NCI-H2227 (cell line): Measurements from ENCODE around the gene ELMO3.

Experiments used
- DNase-seq: peaks from one replicate; lab custom pipeline; 2025; ENCODE audit not compliant: unreplicated experiment; lab: John Stamatoyannopoulos, UW

ELMO3 gene

DNA sequence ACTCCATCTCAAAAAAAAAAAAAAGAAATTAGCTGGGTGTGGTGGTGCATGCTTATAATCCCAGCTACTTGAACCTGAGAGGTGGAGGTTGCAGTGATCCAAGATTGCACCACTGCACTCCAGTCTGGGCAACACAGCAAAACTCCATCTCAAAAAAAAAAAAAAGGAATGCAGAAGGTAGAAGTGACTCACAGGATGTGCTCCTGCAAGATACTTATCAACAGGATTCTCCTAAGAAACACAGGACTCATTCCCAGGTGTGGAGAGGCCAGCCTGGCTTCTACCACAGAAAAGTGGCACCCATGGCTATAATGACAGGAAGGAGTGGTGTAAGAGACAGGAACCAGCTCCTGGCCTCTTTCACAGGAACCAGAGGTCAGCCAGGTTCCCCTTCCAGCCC, 13.8 kb downstream of the ELMO3 start:
- DNase-seq = no peak

GRCh38 chr16:67213197-67214019, 14.5 kb downstream of the ELMO3 start:
- DNase-seq = no peak

DNA sequence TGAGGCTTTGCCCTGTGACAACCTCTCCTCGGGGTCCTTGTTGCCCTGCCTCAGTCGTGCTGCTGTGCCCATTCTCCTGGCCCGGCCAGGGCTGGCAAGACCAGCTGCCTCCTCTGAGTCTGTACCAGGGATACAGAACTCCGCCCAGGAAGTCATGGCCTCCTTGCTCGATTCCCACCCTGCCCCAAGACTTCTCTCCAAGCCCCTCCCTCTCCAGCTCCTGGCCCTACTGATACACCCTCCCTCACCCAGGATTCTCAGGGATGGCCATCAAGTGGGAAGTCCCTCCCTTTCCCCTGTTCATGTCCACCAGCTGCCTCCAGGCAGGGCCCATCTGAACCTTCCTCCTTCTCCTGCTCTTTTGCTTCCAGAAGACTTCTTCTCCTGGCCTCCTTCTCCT, 16.8 kb downstream of the ELMO3 start:
- no peak for DNase-seq

- no peak for DNase-seq
These were observed 17.9 kb downstream of the ELMO3 start for GRCh38 chr16:67216612-67217490.

DNA sequence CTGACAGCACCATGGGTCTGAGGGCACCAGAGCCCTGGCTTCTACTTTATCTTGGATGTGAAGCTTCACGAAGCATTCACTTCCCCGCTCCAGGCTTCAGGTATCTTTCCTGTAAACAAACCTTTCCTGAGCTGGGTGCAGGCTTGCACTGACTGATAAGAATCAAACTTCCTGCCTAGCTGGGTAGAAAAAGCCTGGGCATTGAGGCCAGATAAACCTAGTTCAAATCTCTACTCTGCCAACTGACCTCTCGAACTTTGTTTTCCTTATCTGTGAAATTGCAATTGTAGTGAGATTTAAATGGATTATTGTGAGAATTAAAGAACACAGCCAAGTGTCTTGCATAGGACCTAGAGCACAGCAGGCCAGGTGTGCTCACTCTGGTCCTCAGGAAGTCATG, 25.1 kb downstream of the ELMO3 start:
- no peak for DNase-seq

DNA sequence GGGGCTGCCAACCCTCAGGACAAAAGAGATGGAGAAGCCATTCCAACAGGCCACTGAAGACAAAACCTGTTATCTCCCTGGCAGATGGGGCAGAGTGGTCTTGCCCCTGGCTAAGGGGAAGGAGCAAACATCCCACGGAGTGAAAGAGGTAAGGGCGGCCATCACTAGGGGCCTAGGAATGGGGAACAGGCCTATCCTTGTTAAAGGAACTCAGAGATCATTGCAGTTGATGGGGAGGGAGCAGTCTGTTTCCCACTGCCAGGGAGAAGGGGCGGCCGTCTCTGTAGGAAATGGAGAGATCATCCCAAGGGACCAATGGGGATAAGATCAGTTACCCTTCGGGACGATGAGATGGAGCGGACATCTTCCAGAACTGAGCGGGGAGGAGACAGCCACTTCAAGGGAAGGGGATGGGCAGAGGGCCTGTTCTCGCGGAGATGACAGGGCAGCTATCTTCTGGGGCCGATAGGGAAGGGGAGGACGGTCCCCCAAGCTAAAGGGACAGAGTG, 27.4 kb downstream of the ELMO3 start:
- no peak for DNase-seq

DNA sequence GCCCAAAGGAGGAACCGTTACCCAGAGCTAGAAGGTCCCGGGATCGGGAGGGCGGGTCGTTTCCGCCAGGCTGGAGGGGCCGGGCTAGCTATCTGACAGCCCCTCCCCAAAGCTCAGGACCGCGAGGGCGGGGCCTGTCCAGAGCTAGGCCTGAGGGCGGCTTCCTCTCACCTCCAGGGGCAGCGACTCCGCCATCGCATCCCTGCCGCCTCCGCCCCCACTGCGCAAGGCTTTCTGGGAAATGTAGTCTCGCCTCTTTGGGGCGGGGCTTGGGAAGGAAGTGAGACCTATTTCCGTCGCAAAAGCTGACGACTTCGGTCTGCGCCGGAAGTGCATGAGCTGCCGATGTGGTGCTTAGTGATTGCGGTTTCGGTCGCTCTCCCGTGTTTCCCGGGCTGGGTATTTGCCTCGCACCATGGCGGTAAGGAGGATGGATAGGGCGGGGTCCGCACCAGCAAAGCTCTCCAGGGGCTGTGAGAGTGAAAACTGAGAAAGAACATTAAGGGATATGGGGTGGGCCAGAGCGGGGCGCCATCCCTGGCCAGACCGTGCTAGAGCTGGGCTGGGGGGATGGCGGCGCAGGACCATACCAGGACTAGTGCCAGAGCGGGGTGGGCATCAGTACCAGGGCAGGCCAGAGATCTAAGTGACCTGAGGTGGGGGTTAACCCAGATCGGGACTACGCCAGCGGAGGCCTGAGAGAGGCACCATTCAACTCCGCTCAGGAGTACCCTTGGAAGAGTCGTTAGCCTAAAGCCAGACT, 28.1 kb downstream of the ELMO3 start, which contains the start of gene TMEM208:
Gene TMEM208 (plus strand): TSS at position 327 of the 763 bp plus-strand sequence. CDS start 89 bp downstream, at position 416.
- DNase-seq = peak; percentile 98

- no peak for DNase-seq
These were observed 28.6 kb downstream of the ELMO3 start for GRCh38 chr16:67227567-67227921.

DNA sequence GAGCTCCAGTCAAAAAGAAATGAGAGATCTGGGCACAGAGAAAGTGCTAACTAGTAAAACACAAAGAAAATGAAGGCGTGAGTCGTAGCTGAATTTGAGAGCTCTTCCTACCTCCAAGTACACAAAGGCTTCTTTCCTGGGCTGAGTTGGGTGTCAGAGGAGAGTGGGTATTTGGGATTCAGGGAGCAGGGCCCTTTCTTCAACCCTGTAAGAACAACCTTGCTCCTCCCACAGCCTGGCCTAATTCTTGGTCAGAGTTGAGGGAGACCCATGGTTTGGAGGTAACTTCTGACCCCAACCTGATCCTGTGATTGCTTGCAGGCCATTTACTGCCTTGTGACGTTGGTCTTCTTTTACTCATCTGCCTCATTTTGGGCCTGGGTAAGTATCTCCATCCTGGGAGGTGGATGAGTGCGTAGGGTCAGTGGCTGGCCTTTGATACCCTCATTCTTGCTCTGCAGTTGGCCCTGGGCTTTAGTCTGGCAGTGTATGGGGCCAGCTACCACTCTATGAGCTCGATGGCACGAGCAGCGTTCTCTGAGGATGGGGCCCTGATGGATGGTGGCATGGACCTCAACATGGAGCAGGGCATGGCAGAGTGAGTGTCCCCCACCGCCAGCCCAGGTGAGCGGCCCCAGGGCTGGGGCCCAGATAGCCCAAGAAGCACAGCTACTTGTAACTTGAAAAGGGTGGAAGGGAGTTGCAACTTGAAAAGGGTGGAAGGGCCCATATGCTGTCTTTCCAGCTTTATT, 29.3 kb downstream of the ELMO3 start:
- DNase-seq = no peak

GRCh38 chr16:67228905-67229304, 30.0 kb downstream of the ELMO3 start:
- DNase-seq = no peak

DNA sequence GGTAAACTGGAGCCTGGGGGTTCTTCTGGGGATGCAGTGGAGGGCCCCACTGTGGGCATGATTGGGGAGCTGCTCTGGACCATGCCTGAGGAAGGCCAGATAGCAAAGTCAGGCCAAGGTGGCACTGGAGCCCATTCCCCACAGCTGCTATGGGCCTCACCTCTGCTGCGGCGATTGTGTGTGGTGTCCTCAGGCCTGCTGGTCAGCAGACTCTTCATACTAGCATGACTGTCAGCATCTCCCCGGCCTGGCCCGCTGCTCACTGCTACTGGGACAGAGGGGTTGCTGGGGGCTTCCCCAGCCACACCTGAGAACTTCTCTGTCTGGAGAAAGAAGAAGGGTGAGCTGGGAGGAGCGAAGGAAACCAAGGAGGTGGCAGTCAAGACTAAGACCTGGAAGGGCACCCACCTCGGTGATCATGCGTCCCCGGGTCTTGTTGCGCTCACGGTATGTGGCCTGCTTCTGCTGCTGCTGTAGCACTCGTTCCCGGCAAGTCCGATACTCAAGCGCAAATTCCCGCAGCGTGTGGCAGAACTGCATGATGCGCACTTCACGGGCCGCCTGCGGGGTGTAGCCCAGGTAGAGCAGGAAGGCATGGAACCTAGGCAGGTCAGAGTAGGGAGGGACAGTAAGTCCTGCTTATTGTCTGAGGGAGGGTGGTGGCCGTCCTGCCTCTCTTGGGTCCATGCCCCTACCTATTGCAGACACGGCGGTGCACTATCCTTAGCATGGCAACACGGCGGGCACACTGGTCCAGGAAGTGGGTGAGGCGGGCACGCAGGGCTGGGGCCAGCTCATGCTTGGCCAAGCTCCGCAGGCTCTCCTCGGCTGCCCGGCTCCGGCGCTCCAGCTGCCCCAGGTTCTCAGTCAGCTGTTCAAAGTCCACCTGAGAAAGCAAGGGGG, 31.2 kb downstream of the ELMO3 start:
- DNase-seq = no peak

DNA sequence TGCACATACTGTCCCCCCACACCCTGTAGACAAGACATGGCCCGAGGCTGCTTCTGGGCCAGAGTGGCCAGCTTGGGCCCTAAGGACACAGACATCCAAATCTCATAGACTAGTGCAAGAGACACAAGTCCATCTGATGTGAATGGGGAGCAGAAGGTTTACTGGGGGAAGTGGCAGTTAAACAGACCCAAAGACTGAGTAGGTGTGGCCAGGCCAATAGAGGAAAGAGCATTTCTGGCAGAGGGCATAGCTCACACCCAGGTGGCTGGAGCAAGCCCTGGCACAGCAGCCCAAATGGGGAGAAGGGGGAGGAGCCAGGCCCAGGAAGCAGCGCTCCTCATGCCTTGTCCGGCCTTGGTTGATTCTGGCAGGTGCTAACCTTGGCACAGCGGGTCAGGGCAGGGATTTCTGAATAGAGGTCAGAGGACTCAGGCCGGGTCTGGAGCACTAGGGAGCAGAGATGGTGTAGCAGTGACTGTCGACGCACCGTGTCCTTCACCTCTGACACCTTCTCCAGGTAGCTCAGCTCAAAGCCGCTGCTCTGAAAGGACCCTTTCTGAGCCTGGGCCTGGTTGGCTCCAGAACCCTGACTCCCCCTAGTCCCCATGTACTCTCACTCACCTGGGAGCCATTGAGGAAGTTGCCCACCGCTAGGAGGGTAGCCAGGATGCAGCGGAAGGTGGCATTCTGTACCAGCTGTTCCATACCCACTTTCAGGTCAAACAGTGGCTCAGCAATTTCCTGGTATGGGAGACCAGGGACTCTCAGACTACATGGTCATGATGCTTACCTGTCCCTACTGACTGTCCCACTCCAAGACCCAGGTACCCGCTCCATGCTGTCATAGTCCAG, 32.1 kb downstream of the ELMO3 start:
- no peak for DNase-seq

DNA sequence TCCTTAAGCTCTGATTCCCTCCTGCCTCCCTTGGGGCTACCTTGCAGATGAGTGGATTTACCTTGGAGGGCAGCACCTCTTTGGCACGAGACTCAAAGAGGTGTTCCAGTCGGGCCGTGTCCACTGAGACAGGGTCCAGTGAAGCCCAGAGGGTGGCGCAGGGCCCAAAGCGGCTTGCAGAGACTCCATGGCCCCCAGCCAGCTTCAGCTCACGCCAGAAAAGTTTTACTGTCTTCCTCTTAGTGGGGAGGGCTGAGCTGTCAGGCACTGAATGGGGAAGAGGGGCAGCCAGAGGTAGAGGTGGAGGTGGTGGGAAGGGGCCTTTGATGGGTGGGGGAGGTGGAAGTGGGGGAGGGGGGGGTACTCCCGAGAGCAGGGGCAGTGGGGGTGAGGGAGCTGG, 34.7 kb downstream of the ELMO3 start:
- no peak for DNase-seq

- no peak for DNase-seq
These were observed 35.3 kb downstream of the ELMO3 start for GRCh38 chr16:67234180-67234597.

- no peak for DNase-seq
These were observed 37.1 kb downstream of the ELMO3 start for GRCh38 chr16:67235816-67236562.

DNA sequence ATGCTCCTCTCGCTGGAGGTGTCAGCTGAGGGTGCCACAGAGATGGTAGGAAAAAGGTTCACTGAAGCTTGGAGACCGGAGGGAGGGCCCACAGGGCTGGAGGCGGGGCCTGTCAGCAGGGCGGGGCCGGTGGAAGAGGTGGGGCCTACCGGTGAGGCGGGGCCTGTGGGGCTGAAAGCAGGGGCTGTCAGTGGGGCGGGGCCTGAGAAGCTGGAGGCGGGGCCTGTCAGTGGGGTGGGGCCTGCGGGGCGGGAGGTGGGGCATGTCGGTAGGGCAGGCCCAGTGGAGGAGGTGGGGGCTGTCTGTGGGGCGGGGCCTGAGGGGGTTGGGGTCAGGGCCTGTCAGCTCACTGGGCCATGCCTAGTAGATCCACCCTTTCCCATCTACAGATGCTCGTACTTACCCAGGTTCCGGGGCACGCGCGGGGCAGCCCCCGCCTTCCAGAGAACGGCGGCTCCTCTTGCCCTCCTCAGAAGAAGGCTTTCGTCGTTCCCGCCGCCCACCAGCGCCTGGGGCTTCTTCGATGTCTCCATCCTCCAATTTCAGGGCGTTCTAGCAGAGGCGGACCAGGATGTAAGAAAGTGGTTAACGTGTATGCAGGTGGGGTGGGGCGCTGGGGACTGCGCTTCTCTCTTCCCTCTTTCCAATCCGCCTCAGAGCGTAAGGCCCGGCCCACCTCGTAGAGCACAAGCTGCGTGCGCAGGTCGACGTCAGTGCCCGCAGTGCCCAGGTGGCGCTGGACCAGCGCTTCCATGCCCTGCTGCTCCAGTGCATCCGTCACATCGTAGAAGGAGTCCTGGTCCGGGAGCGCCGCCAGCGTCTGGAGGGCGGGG, 37.8 kb downstream of the ELMO3 start:
- DNase-seq = peak; percentile 31
